ENCODE data around the gene TMEM17.

TMEM17 gene

GRCh38 chr2:62472312-62472711, 33.7 kb downstream of the TMEM17 start:
- DNase-seq (ENCODE audit: low spot score), result no peak

- DNase-seq (ENCODE audit: low spot score), result no peak
These were observed 34.2 kb downstream of the TMEM17 start for GRCh38 chr2:62471816-62472215.

DNA sequence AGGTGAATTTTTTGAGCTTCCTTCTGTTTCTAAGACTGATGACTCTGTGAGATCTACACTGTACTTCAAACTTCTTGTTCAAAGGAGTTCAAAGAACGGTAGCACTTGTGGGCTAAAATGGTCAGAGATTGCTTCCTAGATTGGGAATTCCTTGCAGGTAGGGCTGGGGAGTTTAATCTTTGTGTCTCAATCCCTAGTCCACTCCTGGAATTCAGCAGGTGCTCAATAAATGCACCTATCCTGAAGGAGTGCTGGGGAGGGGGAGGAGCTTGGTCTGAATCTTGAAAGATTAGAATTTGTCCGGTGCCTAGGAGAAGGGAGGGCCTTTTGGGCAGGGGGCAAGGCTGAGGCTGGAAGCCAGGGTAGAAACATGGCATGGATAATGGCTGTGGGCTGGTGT, 34.6 kb downstream of the TMEM17 start:
- no peak for DNase-seq (ENCODE audit: low spot score)

DNA sequence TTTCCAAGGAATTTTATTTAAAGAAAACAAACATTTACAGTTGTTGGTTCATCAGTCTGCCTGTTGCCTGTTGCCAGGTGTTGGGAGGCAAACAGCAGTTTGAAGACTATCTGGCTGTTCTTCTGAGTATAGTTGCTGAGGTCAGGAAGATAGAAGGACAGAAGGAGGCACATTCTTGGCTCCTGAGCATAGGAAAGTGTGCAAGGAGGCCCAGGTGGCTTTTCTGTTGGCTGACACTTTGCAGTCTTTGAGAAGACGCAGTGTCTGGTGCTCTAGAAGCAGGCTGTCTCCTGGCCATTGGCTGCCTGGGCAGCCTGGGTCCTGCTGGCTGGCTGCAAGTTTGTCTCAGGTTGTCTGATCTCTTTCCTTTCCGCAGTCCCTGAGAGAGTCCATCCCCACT, 36.4 kb downstream of the TMEM17 start:
- no peak for DNase-seq (ENCODE audit: low spot score)

- DNase-seq (ENCODE audit: low spot score), result no peak
These were observed 36.9 kb downstream of the TMEM17 start for GRCh38 chr2:62469114-62469513.

- no peak for DNase-seq (ENCODE audit: low spot score)
These were observed 38.3 kb downstream of the TMEM17 start for GRCh38 chr2:62467475-62468321.

- DNase-seq (ENCODE audit: low spot score), result no peak
These were observed 38.9 kb downstream of the TMEM17 start for GRCh38 chr2:62467100-62467474.

GRCh38 chr2:62466503-62466854, 39.5 kb downstream of the TMEM17 start:
- no peak for DNase-seq (ENCODE audit: low spot score)

GRCh38 chr2:62465741-62466502, 40.1 kb downstream of the TMEM17 start:
- DNase-seq (ENCODE audit: low spot score), result no peak

DNA sequence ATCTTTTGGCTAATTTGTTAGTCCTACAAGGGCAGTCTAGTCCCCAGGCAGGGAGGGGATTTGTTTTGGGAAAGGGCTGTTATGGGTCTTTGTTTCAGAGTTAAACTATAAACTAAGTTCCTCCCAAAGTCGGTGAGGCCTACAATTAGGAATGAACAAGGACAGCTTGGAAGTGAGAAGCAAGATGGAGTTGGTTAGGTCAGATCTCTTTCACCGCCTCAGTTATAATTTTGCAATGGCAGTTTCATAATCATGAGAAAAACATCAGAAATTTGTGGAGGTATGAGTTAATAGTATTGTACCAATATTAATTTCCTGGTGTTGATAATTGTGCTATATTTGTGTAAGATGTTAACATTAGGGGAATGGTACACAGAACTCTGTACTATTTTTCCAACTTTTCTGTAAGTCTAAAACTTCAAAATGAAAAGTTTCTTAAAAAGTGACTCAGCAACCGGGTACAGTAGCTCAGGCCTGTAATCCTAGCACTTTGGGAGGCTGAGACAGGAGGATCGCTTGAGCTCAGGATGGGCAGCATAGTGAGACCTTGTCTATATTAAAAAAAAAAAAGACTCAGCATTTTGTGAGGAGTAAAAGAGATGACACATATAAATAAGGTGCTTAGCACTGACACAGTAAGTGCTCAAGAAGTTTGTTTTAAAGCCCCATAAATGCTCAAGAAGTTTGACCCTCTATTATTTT, 40.8 kb downstream of the TMEM17 start:
- no peak for DNase-seq (ENCODE audit: low spot score)

GRCh38 chr2:62464221-62465007, 41.6 kb downstream of the TMEM17 start:
- no peak for DNase-seq (ENCODE audit: low spot score)

DNA sequence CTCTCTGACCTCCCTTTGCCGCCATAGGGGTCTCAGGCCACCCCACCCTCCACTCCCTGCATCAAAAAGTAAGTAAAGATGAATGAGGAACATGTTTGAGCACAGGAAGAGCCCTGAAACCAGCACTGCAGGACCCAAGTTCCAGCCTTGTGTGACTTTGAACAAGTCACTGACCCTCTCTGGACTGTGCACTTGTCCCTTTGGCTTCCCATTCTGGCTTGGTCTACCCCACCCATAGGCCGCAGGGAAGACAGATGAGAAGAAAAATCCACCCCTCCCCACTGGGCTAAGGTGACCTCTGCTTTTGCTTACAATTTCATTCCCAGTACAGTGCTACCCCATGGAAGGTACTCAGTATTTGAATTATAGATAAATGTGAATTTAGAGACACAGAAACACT, 43.8 kb downstream of the TMEM17 start:
- DNase-seq (ENCODE audit: low spot score), result no peak

GRCh38 chr2:62461707-62462106, 44.3 kb downstream of the TMEM17 start:
- DNase-seq (ENCODE audit: low spot score), result peak; percentile 34

- no peak for DNase-seq (ENCODE audit: low spot score)
These were observed 44.9 kb downstream of the TMEM17 start for GRCh38 chr2:62461017-62461553.

DNA sequence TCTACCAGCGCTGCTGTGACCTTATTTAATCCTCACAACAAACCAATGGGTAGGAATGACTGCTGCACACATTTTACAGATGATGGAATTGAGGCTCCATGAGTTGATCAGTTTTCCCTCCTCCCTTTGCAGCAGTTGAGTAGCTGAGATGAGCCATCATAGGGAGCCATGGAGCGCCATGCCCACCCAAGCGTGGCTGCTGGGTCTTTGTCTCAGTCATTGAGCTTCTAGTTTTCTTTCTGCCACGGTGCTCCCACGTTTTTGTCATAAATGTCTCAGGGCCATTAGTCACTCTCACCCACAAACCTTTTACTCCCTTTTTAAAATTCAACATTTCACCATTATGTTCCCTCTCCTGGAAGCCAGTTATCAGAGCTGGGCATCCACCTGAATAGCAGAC, 45.8 kb downstream of the TMEM17 start:
- no peak for DNase-seq (ENCODE audit: low spot score)

DNA sequence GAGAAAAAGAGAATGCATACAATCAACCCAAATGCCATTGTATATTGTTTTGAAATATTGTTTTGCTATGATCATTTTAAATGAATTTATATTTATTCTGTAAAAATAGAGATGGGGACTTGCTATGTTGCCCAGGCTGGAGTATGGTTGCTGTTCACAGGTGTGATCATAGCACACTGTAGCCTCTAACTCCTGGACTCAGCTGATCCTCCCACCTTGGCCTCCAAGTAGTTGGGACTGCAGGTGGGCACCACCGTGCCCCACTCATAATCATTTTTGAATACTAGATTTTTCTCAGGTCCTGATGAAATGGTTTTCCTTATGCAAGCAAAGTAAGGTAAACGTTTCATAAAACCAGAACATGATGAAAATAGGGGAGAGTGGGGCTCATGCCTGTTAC, 46.3 kb downstream of the TMEM17 start:
- DNase-seq (ENCODE audit: low spot score), result no peak

DNA sequence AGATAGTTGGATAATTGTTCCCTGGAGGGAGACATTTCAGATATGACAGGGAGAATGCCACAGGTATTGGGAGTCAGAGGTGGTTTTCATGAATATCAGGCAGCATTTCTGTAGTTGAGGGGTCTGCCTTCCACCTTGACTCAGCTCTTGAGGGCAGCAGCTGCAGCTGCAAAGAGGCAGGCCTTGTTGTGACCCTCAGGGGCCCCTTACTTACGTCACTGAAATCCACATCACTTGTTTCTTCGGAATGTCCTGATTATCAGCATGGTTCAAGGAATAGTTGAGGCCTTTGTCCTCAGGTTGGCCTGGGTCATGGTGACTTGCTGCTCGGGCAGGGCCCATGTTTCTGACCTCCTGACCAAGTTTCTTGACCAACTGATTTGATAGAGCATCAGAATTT, 46.9 kb downstream of the TMEM17 start:
- DNase-seq (ENCODE audit: low spot score), result no peak

DNA sequence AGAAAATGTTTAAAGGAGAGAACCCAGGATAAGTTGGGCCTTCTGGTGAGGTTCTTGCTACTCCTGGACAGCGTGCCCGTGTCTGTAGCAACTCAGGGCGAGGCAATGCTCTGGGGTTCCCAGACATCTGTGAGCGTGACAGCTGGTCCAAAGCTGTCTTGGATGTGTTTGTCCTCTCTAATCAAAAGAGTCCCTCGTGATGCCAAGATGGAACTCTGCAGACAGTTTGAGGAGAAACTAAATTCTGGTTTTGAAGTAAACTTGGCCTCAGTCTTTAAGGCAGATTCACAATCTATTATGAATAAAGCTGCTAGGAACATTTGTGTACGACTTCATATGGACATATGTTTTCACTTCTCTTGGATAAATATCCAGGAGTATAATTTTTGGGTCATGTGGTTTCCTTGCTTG, 47.3 kb downstream of the TMEM17 start:
- DNase-seq (ENCODE audit: low spot score), result no peak

DNA sequence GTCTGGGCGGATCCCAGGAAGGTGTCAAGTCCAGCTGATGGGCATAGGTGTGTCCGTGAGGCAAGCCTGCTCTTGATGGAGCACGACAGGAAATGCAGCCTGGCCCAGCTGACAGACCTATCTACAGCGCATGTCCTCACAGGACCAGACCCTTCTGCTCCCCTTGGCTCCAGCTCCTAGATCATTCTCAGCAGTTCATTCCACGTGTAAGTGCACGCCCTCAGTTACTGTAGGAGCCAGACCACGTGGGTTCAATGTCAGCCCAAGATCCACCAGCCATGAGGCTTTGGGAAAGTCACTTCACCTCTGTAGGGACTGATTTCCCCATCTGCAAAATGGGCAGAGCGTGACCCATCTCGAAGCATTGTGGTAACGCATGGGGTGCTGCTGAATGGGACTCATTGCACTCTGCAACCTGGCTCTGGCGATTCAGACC, 47.8 kb downstream of the TMEM17 start:
- no peak for DNase-seq (ENCODE audit: low spot score)

DNA sequence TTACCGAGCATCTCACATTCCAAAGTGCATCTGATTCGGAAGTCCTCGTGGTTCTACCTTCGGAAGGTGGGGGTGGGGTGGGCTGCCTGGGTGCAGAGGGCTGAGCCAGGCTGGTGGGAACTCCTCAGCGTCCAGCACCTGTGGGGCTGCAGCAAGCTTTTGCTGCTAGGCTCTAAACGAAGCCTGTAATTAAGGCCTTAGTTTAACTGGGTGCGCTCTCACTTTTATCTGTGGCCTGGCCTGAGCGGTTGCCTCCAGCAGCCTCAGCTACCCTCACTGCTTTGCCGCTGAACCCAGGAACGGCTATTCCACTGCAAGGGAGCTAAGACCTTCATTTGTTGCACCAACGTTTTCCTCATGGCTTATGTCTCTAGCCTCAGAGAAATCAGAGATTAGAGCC, 48.4 kb downstream of the TMEM17 start:
- no peak for DNase-seq (ENCODE audit: low spot score)

GRCh38 chr2:62456721-62457539, 49.1 kb downstream of the TMEM17 start:
- DNase-seq (ENCODE audit: low spot score), result peak; percentile 42

Measured in globus pallidus (tissue), 1 donor.